Peyer's patch (tissue), 4 donors: ENCODE data around the gene APEH. TPM values are rescaled to one million over a fixed set of nuclear protein-coding genes. Genes with fewer than 3 reads are reported as not detected.

Source experiments
- DNase-seq, 3 donors: peaks; one replicate each; pipeline ENCODE4 v3.0.0-alpha.2; 2017 to 2019
- H3K27ac ChIP-seq, 4 donors: fragments of 200-600 bp; sonication (generic); one replicate each; pipeline ENCODE4 v1.5.1; 2016 to 2019
- H3K27me3 ChIP-seq, 2 donors: fragments of 200-600 bp; sonication (generic); one replicate each; pipeline ENCODE4 v1.5.1; 2019
- H3K36me3 ChIP-seq, 3 donors: fragments of 200-600 bp; sonication (generic); one replicate each; pipeline ENCODE4 v1.5.1; 2016 to 2019
- H3K4me1 ChIP-seq, 4 donors: fragments of 200-600 bp; sonication (generic); one replicate each; pipeline ENCODE4 v1.5.1; 2016 to 2019
- H3K4me3 ChIP-seq, 4 donors: fragments of 200-600 bp; sonication (generic); 1 replicate in 3 of 4; 2 replicates in 1 of 4; pipeline ENCODE4 v1.5.1; 2016 to 2019; ENCODE audit warnings: mild to moderate bottlenecking in 1 of 4
- H3K9me3 ChIP-seq, 4 donors: fragments of 200-600 bp; sonication (generic); one replicate each; pipeline ENCODE4 v1.5.1; 2016 to 2019; ENCODE audit warnings: mild to moderate bottlenecking in 1 of 4
- CTCF ChIP-seq, 6 experiments: fragments of 450-650 bp in 4 of 6; fragments of 200-600 bp in 2 of 6; sonication (generic) in 1 of 6; IDR thresholded peaks; one replicate each; pipeline ENCODE4 v1.5.1; 2017 to 2019; ENCODE audit warnings: antibody characterized with exemption in 6 of 6, mild to moderate bottlenecking in 3 of 6, moderate library complexity in 1 of 6
- POLR2A ChIP-seq, 2 donors: fragments of 450-650 bp; IDR thresholded peaks; one replicate each; pipeline ENCODE4 v1.5.1; 2017; ENCODE audit warnings: antibody characterized with exemption in 2 of 2, mild to moderate bottlenecking in 2 of 2, moderate library complexity in 2 of 2
- total RNA-seq, 4 donors: library from RNA; depleted of rRNA; stranded (reverse); fragments of >200 nt; gene quantifications; one replicate each; pipeline ENCODE4 v1.1.0, GENCODE V29; 2016

The APEH gene
- total RNA-seq, 4 donors from 2014 or later: 99.0 to 170 (median 119) TPM

- H3K4me1 ChIP-seq: no peaks in the 10 kb centered on the region
- no peak overlapping the region for H3K4me3 ChIP-seq
- no peak overlapping the region for H3K27ac ChIP-seq
- H3K27me3 ChIP-seq: no peaks in the 10 kb centered on the region
- peaks cover 0 to 86% (median 0%) of the 10 kb centered on the region in 3 donors for H3K36me3 ChIP-seq
- no peak for TF ChIP-seq POLR2A (IDR thresholded peaks at IDR 0.05)
- TF ChIP-seq CTCF (IDR thresholded peaks at IDR 0.05): peak in 4 of 6 experiments; percentile 13 to 37 (median 26)
- H3K9me3 ChIP-seq: no peaks in the 10 kb centered on the region
- no peak for DNase-seq
Observed at GRCh38 chr3:49701388-49702077, 27.4 kb downstream of the APEH start.

GRCh38 chr3:49702672-49703071 lies 28.5 kb downstream of the APEH start:
- Histone ChIP-seq H3K27me3 (no peaks in the 10 kb centered on the region), H3K36me3 (peaks cover 0 to 86% (median 0%) of the 10 kb centered on the region in 3 donors), H3K4me3 (no peak overlapping the region), H3K9me3 (no peaks in the 10 kb centered on the region), H3K4me1 (no peaks in the 10 kb centered on the region), H3K27ac (no peak overlapping the region)
- TF ChIP-seq CTCF (IDR thresholded peaks at IDR 0.05): no peak
- no peak for TF ChIP-seq POLR2A (IDR thresholded peaks at IDR 0.05)
- DNase-seq: no peak

GRCh38 chr3:49703443-49703927 lies 29.3 kb downstream of the APEH start:
- Histone ChIP-seq H3K27ac (no peak overlapping the region), H3K4me3 (no peak overlapping the region), H3K27me3 (no peaks in the 10 kb centered on the region), H3K9me3 (no peaks in the 10 kb centered on the region), H3K4me1 (no peaks in the 10 kb centered on the region), H3K36me3 (peaks cover 0 to 78% (median 0%) of the 10 kb centered on the region in 3 donors)
- peak; percentile 56 to 82 (median 70) for DNase-seq
- TF ChIP-seq POLR2A (IDR thresholded peaks at IDR 0.05): no peak
- peak; percentile 49 to 82 (median 78) for TF ChIP-seq CTCF (IDR thresholded peaks at IDR 0.05)

- H3K4me1 ChIP-seq: no peaks in the 10 kb centered on the region
- no peak overlapping the region for H3K4me3 ChIP-seq
- no peak overlapping the region for H3K27ac ChIP-seq
- no peaks in the 10 kb centered on the region for H3K9me3 ChIP-seq
- no peak for DNase-seq
- TF ChIP-seq CTCF (IDR thresholded peaks at IDR 0.05): no peak
- no peak for TF ChIP-seq POLR2A (IDR thresholded peaks at IDR 0.05)
- H3K36me3 ChIP-seq: peaks cover 0 to 74% (median 0%) of the 10 kb centered on the region in 3 donors
- no peaks in the 10 kb centered on the region for H3K27me3 ChIP-seq
Observed at GRCh38 chr3:49703956-49704355, 29.8 kb downstream of the APEH start.

- Histone ChIP-seq H3K27me3 (no peaks in the 10 kb centered on the region), H3K9me3 (no peaks in the 10 kb centered on the region), H3K4me3 (no peak overlapping the region), H3K36me3 (peaks cover 0 to 70% (median 0%) of the 10 kb centered on the region in 3 donors), H3K4me1 (no peaks in the 10 kb centered on the region), H3K27ac (no peak overlapping the region)
- no peak for DNase-seq
- no peak for TF ChIP-seq POLR2A (IDR thresholded peaks at IDR 0.05)
- TF ChIP-seq CTCF (IDR thresholded peaks at IDR 0.05): no peak
Observed at GRCh38 chr3:49704629-49705028, 30.5 kb downstream of the APEH start.
